ENCODE data around the gene SEC31A. TPM values are rescaled to one million over a fixed set of nuclear protein-coding genes. Genes with fewer than 3 reads are reported as not detected.

SEC31A gene
- polyA plus RNA-seq, 1 of the 3 experiments (the other 2 are of a cell fraction): 147 TPM

DNA sequence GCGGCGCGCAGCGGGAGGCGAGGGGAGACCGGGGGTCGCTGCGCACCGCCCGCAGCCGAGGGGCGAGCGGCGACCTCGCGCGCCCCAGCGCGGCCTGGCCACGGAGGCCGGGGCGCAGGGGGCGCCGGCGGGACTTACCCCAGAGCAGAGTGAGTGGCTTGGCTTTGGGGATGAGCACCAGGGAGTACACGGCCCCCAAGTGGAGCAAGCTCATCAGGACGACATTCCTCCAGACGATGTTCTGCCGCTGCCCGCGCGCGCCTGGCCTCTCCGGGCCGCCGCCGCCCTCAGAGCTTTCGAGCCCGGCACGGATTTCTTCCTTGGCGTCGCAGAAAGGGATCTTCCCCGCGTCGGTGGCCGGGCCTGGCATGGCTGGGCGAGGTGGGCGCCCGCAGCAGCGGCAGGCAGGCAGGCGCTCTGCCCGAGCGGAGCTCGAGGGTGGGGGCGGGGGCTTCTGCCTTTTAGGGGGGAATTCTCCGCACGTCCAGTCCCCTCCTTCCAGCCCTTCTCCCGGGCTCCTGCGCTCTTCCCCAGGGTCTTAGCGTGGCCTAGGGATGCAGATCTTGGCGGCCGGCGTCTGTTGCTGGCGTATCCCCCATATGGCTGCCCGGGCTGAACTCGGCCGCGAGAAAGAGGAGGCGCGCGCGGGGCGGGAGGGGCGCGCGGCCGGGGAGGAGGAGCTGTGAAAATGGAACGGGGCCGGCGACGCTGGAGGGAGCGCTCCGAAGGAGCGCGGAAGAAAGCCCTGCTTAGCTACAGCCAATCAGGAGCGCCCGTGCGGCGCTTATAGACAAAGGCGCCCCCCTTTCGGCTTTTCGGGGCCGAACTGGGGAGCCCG is 92.6 kb downstream of the SEC31A start, which contains the start of gene SCD5:
TSS of gene SCD5 (minus strand) at position 629 of the 838 bp plus-strand sequence. CDS start at position 370, 259 bp downstream.
- CTCF ChIA-PET: interaction anchor here (0.9 to 9.1 kb wide), 13 partner anchors 9 to 339 kb away, joined by 3 to 89 read pairs (median 3); no protein-coding TSS in a partner anchor
- POLR2A ChIA-PET: interaction anchor here (0.6 to 3.5 kb wide), 2 partner anchors 13 to 78 kb away, joined by 3 to 15 read pairs; no protein-coding TSS in a partner anchor
- WGBS (ENCODE audit: low lambda C conversion rate): 5% methylated on average over 8 of the region's 94 CpGs
- Histone ChIP-seq H3K9me3 (no peaks in the 10 kb centered on the region), H3K4me1 (ENCODE audit: control insufficient read depth in 1 of 2, insufficient read depth in 2 of 2, low read depth in 1 of 2, low read length in 1 of 2) (peaks cover 11 to 13% of the 10 kb centered on the region in 2 experiments; a peak in 1 of 4 replicates), H2AFZ (ENCODE audit: low read depth) (peak within 1 kb of the TSS; percentile 90), H4K20me1 (ENCODE audit: insufficient read depth) (peaks cover 10% of the 10 kb centered on the region), H3K9ac (peak within 1 kb of the TSS; percentile 78), H3K36me3 (replicated peaks in 1 of 2; ENCODE audit: control insufficient read depth in 1 of 2, insufficient read depth in 2 of 2, low read length in 1 of 2) (peaks cover 0 to 4% of the 10 kb centered on the region in 2 experiments), H3F3A (replicated peaks; ENCODE audit: insufficient read depth) (peaks cover 23% of the 10 kb centered on the region), H3K27ac (ENCODE audit: low read depth in 2 of 2, low read length in 1 of 2) (peak within 1 kb of the TSS in 1 of 2 experiments; percentile 57; a peak in 2 of 4 replicates), H3K4me2 (peak within 1 kb of the TSS; percentile 96), H3K27me3 (ENCODE audit: insufficient read depth) (no peaks in the 10 kb centered on the region), H3K9me2 (no peaks in the 10 kb centered on the region), H3K4me3 (ENCODE audit: low read depth in 2 of 2, low read length in 1 of 2) (peak within 1 kb of the TSS; percentile 80 to 82), H3K79me2 (ENCODE audit: insufficient read depth) (peaks cover 48% of the 10 kb centered on the region)
- DNase-seq: peak; percentile 86
- TF ChIP-seq GABPA (IDR thresholded peaks at IDR 0.05; ENCODE audit: low read depth) (no peak), JUND (IDR thresholded peaks at IDR 0.05) (no peak), MXI1 (IDR thresholded peaks at IDR 0.05; ENCODE audit: low read depth, low read length) (no peak), TCF12 (IDR thresholded peaks at IDR 0.05) (no peak), TAF1 (IDR thresholded peaks at IDR 0.05; ENCODE audit: borderline replicate concordance, low read depth, low read length) (peak; percentile 37; the same call in 1 of the 2 replicates), RXRA (IDR thresholded peaks at IDR 0.05; ENCODE audit: borderline replicate concordance, low read depth) (no peak), SIN3A (IDR thresholded peaks at IDR 0.05; ENCODE audit: borderline replicate concordance, low read depth, low read length) (peak; percentile 13; the same call in 1 of the 2 replicates), CHD2 (IDR thresholded peaks at IDR 0.05; ENCODE audit: low read length, partially characterized antibody) (no peak), RFX5 (IDR thresholded peaks at IDR 0.05; ENCODE audit: low read length) (peak; percentile 23; the same call in 1 of the 2 replicates), SMC3 (IDR thresholded peaks at IDR 0.05; ENCODE audit: low read depth, low read length) (no peak), EP300 (IDR thresholded peaks at IDR 0.05; ENCODE audit: borderline replicate concordance in 1 of 2, low read depth in 1 of 2, low read length in 1 of 2) (no peak), GATA2 (CRISPR knock-in tag; IDR thresholded peaks at IDR 0.05) (no peak), YY1 (IDR thresholded peaks at IDR 0.05; ENCODE audit: low read depth) (peak; percentile 21; the same call in 1 of the 2 replicates), EZH2phosphoT487 (IDR thresholded peaks at IDR 0.05; ENCODE audit: borderline replicate concordance, low read depth) (no peak), FOXM1 (IDR thresholded peaks at IDR 0.05; ENCODE audit: low read depth) (no peak), TEAD4 (IDR thresholded peaks at IDR 0.05; ENCODE audit: borderline replicate concordance, insufficient read depth) (no peak), RAD21 (IDR thresholded peaks at IDR 0.05; ENCODE audit: low read length) (no peak), POLR2AphosphoS5 (IDR thresholded peaks at IDR 0.05; ENCODE audit: low read depth, low read length) (peak; percentile 31; the same call in 1 of the 2 replicates), ELF1 (IDR thresholded peaks at IDR 0.05) (no peak)
- TF ChIP-seq, protein P1, sequence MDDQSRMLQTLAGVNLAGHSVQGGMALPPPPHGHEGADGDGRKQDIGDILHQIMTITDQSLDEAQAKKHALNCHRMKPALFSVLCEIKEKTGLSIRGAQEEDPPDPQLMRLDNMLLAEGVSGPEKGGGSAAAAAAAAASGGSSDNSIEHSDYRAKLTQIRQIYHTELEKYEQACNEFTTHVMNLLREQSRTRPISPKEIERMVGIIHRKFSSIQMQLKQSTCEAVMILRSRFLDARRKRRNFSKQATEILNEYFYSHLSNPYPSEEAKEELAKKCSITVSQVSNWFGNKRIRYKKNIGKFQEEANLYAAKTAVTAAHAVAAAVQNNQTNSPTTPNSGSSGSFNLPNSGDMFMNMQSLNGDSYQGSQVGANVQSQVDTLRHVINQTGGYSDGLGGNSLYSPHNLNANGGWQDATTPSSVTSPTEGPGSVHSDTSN (IDR thresholded peaks at IDR 0.05): no peak
- TF ChIP-seq, protein P2, sequence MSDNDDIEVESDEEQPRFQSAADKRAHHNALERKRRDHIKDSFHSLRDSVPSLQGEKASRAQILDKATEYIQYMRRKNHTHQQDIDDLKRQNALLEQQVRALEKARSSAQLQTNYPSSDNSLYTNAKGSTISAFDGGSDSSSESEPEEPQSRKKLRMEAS (IDR thresholded peaks at IDR 0.05; ENCODE audit: low read depth): peak; percentile 56; the same call in 1 of the 2 replicates
- TF ChIP-seq, protein P3, sequence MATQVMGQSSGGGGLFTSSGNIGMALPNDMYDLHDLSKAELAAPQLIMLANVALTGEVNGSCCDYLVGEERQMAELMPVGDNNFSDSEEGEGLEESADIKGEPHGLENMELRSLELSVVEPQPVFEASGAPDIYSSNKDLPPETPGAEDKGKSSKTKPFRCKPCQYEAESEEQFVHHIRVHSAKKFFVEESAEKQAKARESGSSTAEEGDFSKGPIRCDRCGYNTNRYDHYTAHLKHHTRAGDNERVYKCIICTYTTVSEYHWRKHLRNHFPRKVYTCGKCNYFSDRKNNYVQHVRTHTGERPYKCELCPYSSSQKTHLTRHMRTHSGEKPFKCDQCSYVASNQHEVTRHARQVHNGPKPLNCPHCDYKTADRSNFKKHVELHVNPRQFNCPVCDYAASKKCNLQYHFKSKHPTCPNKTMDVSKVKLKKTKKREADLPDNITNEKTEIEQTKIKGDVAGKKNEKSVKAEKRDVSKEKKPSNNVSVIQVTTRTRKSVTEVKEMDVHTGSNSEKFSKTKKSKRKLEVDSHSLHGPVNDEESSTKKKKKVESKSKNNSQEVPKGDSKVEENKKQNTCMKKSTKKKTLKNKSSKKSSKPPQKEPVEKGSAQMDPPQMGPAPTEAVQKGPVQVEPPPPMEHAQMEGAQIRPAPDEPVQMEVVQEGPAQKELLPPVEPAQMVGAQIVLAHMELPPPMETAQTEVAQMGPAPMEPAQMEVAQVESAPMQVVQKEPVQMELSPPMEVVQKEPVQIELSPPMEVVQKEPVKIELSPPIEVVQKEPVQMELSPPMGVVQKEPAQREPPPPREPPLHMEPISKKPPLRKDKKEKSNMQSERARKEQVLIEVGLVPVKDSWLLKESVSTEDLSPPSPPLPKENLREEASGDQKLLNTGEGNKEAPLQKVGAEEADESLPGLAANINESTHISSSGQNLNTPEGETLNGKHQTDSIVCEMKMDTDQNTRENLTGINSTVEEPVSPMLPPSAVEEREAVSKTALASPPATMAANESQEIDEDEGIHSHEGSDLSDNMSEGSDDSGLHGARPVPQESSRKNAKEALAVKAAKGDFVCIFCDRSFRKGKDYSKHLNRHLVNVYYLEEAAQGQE (IDR thresholded peaks at IDR 0.05; ENCODE audit: low read depth, low read length): no peak
- TF ChIP-seq, protein P4, sequence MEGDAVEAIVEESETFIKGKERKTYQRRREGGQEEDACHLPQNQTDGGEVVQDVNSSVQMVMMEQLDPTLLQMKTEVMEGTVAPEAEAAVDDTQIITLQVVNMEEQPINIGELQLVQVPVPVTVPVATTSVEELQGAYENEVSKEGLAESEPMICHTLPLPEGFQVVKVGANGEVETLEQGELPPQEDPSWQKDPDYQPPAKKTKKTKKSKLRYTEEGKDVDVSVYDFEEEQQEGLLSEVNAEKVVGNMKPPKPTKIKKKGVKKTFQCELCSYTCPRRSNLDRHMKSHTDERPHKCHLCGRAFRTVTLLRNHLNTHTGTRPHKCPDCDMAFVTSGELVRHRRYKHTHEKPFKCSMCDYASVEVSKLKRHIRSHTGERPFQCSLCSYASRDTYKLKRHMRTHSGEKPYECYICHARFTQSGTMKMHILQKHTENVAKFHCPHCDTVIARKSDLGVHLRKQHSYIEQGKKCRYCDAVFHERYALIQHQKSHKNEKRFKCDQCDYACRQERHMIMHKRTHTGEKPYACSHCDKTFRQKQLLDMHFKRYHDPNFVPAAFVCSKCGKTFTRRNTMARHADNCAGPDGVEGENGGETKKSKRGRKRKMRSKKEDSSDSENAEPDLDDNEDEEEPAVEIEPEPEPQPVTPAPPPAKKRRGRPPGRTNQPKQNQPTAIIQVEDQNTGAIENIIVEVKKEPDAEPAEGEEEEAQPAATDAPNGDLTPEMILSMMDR (IDR thresholded peaks at IDR 0.05): no peak
- TF ChIP-seq, protein P5, sequence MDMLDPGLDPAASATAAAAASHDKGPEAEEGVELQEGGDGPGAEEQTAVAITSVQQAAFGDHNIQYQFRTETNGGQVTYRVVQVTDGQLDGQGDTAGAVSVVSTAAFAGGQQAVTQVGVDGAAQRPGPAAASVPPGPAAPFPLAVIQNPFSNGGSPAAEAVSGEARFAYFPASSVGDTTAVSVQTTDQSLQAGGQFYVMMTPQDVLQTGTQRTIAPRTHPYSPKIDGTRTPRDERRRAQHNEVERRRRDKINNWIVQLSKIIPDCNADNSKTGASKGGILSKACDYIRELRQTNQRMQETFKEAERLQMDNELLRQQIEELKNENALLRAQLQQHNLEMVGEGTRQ (IDR thresholded peaks at IDR 0.05; ENCODE audit: borderline replicate concordance, low read depth, low read length): no peak

All from SK-N-SH (cell line).